Gastrocnemius medialis (tissue), 4 donors: Measurements from ENCODE around the gene UBL7.

Experiments used
- CTCF ChIP-seq, 5 experiments: fragments of 450-650 bp in 3 of 5; fragments of 200-600 bp in 2 of 5; sonication (generic) in 2 of 5; IDR thresholded peaks in 4 of 5; conservative IDR thresholded peaks in 1 of 5; 1 replicate in 4 of 5; 2 replicates in 1 of 5; pipeline ENCODE4 v1.5.1; 2016 to 2019; ENCODE audit warnings: antibody characterized with exemption in 5 of 5, mild to moderate bottlenecking in 3 of 5, moderate library complexity in 3 of 5
- POLR2A ChIP-seq, 2 donors: fragments of 450-650 bp; IDR thresholded peaks; one replicate each; pipeline ENCODE4 v1.6.1; 2017; ENCODE audit warnings: antibody characterized with exemption in 2 of 2, mild to moderate bottlenecking in 2 of 2, moderate library complexity in 2 of 2

DNA sequence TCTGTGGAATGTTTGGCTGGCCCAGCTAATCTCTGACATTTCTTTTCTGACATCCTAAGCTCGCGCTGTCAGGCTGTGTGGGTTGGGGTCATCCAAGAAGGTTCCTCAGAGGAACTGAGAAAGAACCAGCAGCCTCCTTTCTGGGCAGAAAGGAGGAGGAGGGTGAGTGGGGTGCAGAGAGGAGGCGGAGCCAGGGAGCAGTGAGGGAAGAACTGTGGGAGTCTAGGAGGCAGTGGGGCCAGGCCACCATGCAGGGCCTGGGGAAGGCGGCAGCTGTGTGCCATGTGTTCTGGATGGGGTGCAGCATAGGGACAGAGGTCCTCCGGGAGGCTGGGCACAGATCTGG, 32.5 kb downstream of the UBL7 start:
- TF ChIP-seq CTCF (IDR thresholded peaks at IDR 0.05 in 4 of 5, conservative IDR thresholded peaks at IDR 0.05 in 1 of 5) (no peak), POLR2A (IDR thresholded peaks at IDR 0.05) (no peak)
